HG03575 (cell line): ENCODE measurements around the gene CDC20B.
"Not testable (repeated sequence)": the region's sequence is repeated elsewhere in the genome, so short reads cannot be mapped to it uniquely, and the experiment has no call there.

Experiments
- ATAC-seq: cut with Tn5 transposase; IDR thresholded peaks from one replicate; pipeline ENCODE4 v1.9.1; 2021; ENCODE audit not compliant: unreplicated experiment, insufficient number of reproducible peaks, low FRiP score; ENCODE audit errors: extremely low read depth

Gene CDC20B

GRCh38 chr5:55110217-55110616 lies 62.8 kb downstream of the CDC20B start:
- no peak for ATAC-seq

- no peak for ATAC-seq
Measured at GRCh38 chr5:55108661-55109060, 64.3 kb downstream of the CDC20B start.

GRCh38 chr5:55105976-55106375 lies 67.0 kb downstream of the CDC20B start:
- not testable (repeated sequence) for ATAC-seq

GRCh38 chr5:55104946-55105701 lies 67.9 kb downstream of the CDC20B start:
- ATAC-seq, result no peak

- ATAC-seq, result no peak
Measured at GRCh38 chr5:55104036-55104772, 68.8 kb downstream of the CDC20B start.

GRCh38 chr5:55102348-55102747 lies 70.6 kb downstream of the CDC20B start, which contains the start of gene GZMA:
Gene GZMA, plus strand, starts transcription at chr5:55102646. Its CDS starts 37 bp downstream, at chr5:55102683.
- ATAC-seq, result no peak

GRCh38 chr5:55101556-55102276 lies 71.3 kb downstream of the CDC20B start:
- no peak for ATAC-seq

- not testable (repeated sequence) for ATAC-seq
Measured at GRCh38 chr5:55101148-55101547, 71.8 kb downstream of the CDC20B start.

GRCh38 chr5:55096861-55097260 lies 76.1 kb downstream of the CDC20B start:
- ATAC-seq, result no peak

GRCh38 chr5:55096182-55096581 lies 76.8 kb downstream of the CDC20B start:
- ATAC-seq, result no peak

- not testable (repeated sequence) for ATAC-seq
Measured at GRCh38 chr5:55091011-55091410, 82.0 kb downstream of the CDC20B start.

- ATAC-seq, result not testable (repeated sequence)
Measured at GRCh38 chr5:55089301-55089700, 83.7 kb downstream of the CDC20B start.

GRCh38 chr5:55081541-55081940 lies 91.4 kb downstream of the CDC20B start:
- no peak for ATAC-seq

- no peak for ATAC-seq
Measured at GRCh38 chr5:55073211-55073610, 99.8 kb downstream of the CDC20B start.

GRCh38 chr5:55072666-55073065 lies 100.3 kb downstream of the CDC20B start:
- no peak for ATAC-seq

GRCh38 chr5:55071413-55071812 lies 101.6 kb downstream of the CDC20B start:
- no peak for ATAC-seq

GRCh38 chr5:55070968-55071367 lies 102.0 kb downstream of the CDC20B start:
- no peak for ATAC-seq

- ATAC-seq, result no peak
Measured at GRCh38 chr5:55066277-55066676, 106.7 kb downstream of the CDC20B start.

GRCh38 chr5:55064523-55064922 lies 108.5 kb downstream of the CDC20B start:
- no peak for ATAC-seq

- no peak for ATAC-seq
Measured at GRCh38 chr5:55063899-55064298, 109.1 kb downstream of the CDC20B start.
